Aorta (tissue), 5 donors: ENCODE results near the gene ZSCAN26. TPM values are rescaled to one million over a fixed set of nuclear protein-coding genes. Genes with fewer than 3 reads are reported as not detected.

Experiments
- ATAC-seq: fragments of 200-7000 bp; cut with Tn5 transposase; one replicate; pipeline ENCODE4 v1.9.1; 2022; ENCODE audit warnings: moderate library complexity; ENCODE audit not compliant: low FRiP score
- DNase-seq, 2 donors: peaks; one replicate each; pipeline ENCODE4 v3.0.0-alpha.2; 2020
- H3K27ac ChIP-seq, 2 donors: one replicate each; pipeline ENCODE4 v1.5.1; 2013; ENCODE audit warnings: low read length in 2 of 2, mild to moderate bottlenecking in 2 of 2, moderate library complexity in 2 of 2, control low read depth in 1 of 2, inconsistent platforms in 1 of 2, low read depth in 1 of 2
- H3K27me3 ChIP-seq, 2 donors: one replicate each; pipeline ENCODE4 v1.6.1; 2013; ENCODE audit warnings: control low read depth in 1 of 2, low read length in 1 of 2, mild to moderate bottlenecking in 1 of 2, moderate library complexity in 1 of 2; ENCODE audit not compliant: insufficient read depth in 2 of 2, control insufficient read depth in 1 of 2
- H3K36me3 ChIP-seq, 2 donors: one replicate each; pipeline ENCODE4 v1.6.1; 2013; ENCODE audit warnings: control low read depth in 1 of 2, low read length in 1 of 2, mild to moderate bottlenecking in 1 of 2; ENCODE audit not compliant: insufficient read depth in 2 of 2, control insufficient read depth in 1 of 2
- H3K4me1 ChIP-seq, 2 donors: one replicate each; pipeline ENCODE4 v1.6.1; 2013; ENCODE audit warnings: low read length in 2 of 2, control low read depth in 1 of 2, mild to moderate bottlenecking in 1 of 2, moderate library complexity in 1 of 2; ENCODE audit not compliant: insufficient read depth in 2 of 2, control insufficient read depth in 1 of 2
- H3K4me3 ChIP-seq, 2 donors: one replicate each; pipeline ENCODE4 v1.5.1; 2013; ENCODE audit warnings: low read length in 2 of 2, control low read depth in 1 of 2, mild to moderate bottlenecking in 1 of 2
- H3K9me3 ChIP-seq: one replicate; pipeline ENCODE4 v1.6.1; 2013; ENCODE audit warnings: mild to moderate bottlenecking, low read length; ENCODE audit not compliant: control insufficient read depth
- WGBS, 2 donors: extraction: QIAGEN DNeasy Blood & Tissue Kit; methylation state at CpG; one replicate each; pipeline ENCODE4 v1.1.7; 2013; 5-methylcytosine and 5-hydroxymethylcytosine counted together
- intact Hi-C, 2 donors: fragments of 100-400 bp; cut with DNase I; formaldehyde crosslinking; loops; one replicate each; pipeline versions ENCODE4 v1.14.2 to v1.15.0; 2022
- polyA plus RNA-seq, 2 donors: library from polyadenylated mRNA; stranded (reverse); fragments of 200-250 nt; gene quantifications; one replicate each; pipeline ENCODE4 v1.2.3, GENCODE V29; 2013
- total RNA-seq, 2 donors: library from RNA; stranded (reverse); fragmentation: NEBNext Ultra II Directional; extraction: Animal tissue kit (Norgen Biotek cat#: 25700); gene quantifications; one replicate each; pipeline ENCODE4 v1.2.1, GENCODE V29; 2021
- donor health status: healthy with polysubstance abuse.
- donor health status: Bipolar disorder and iron deficiency.
- donor health status: DM: no; HTN: no; CAD: no.
- donor health status: DM: no; HTN: no; CAD: no.
- donor health status: DM: yes; HTN: yes; CAD: no.

Gene ZSCAN26
- total and polyA plus RNA-seq, 4 donors = 15.7 to 22.8 (median 16.0) TPM

DNA sequence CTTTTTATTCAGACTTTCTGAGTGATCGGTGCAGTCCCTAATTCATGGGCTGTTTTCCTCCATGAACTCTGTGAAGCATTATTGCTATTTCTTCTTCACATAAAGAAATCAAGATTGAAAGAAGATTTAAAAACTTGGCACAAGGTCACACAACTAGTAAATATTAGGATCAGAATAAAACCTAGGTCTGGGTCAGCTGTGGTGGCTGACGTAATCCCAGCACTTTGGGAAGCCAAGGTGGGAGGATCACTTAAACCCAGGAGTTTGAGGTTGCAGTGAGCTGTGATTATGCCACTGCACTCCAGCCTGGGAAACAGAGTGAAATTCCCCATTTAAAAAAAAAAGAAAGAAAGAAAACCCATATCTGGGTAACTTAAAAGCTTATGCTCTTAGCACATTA is 40.5 kb upstream of the ZSCAN26 start:
- DNase-seq = no peak
- no peak overlapping the region for H3K4me3 ChIP-seq
- peaks cover 0 to 5% of the 10 kb centered on the region in 2 donors for H3K36me3 ChIP-seq
- ATAC-seq = no peak
- peaks cover 2 to 3% of the 10 kb centered on the region in 2 donors for H3K4me1 ChIP-seq
- H3K27ac ChIP-seq = no peak overlapping the region
- H3K27me3 ChIP-seq = no peaks in the 10 kb centered on the region
- 86 to 91% methylated on average over 2 of the region's 2 CpGs for WGBS, 2 donors
- intact Hi-C loops = loop anchor here (5.0 to 10.0 kb wide), 3 partner anchors 41 to 142 kb away; partner anchors contain the start of genes ZNF165 (in 1 of the 2) and ZSCAN26 (in 1 of the 2)
- no peaks in the 10 kb centered on the region for H3K9me3 ChIP-seq

DNA sequence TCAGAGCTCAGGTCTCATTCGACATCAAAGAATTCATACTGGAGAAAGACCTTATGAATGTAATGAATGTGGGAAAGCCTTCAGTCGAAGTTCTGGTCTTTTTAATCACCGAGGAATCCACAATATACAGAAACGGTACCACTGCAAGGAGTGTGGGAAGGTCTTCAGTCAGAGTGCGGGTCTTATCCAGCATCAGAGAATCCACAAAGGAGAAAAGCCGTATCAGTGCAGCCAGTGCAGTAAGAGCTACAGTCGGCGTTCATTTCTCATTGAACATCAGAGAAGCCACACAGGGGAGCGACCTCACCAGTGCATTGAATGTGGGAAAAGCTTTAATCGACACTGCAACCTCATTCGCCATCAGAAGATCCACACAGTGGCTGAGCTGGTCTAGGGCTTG is 34.2 kb upstream of the ZSCAN26 start:
- H3K27ac ChIP-seq = no peak overlapping the region
- 96 to 97% methylated on average over 11 of the region's 11 CpGs for WGBS, 2 donors
- no peaks in the 10 kb centered on the region for H3K4me1 ChIP-seq
- no peak overlapping the region for H3K4me3 ChIP-seq
- intact Hi-C loops = no loop called here
- ATAC-seq (no peak), DNase-seq (no peak)
- H3K9me3 ChIP-seq = no peaks in the 10 kb centered on the region
- no peaks in the 10 kb centered on the region for H3K27me3 ChIP-seq
- peaks cover 0 to 5% of the 10 kb centered on the region in 2 donors for H3K36me3 ChIP-seq

DNA sequence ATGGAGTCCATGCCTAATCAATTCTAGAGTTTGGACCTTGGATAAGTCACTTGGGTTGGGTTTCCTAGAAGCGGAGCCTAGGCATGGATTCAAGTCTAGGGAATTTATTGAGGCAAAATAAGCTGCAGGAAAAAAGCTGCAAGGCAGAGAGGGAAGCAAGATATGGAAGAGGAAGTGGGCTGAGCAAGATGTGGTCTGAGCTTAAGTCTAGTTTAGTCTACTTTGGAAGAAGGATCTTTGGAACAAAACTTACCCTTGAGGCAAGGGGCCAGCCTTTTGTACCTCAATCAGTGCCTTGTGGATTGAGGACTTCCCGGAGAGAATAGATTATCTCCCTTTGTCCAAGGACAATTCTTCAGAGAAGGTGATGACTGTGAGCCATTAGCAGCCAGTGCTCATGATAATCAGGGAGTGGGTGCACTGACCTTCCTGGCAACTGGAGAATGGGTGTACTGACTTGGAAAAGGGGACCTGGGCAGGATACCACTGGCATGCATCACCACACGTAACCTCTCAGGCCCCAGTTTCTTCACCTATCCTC is 31.0 kb upstream of the ZSCAN26 start:
- DNase-seq = no peak
- H3K27ac ChIP-seq = no peak overlapping the region
- H3K4me3 ChIP-seq = no peak overlapping the region
- no peak for ATAC-seq
- intact Hi-C loops = no loop called here
- H3K36me3 ChIP-seq = peaks cover 0 to 3% of the 10 kb centered on the region in 2 donors
- 89 to 91% methylated on average over 3 of the region's 3 CpGs for WGBS, 2 donors
- no peaks in the 10 kb centered on the region for H3K27me3 ChIP-seq
- no peaks in the 10 kb centered on the region for H3K4me1 ChIP-seq
- H3K9me3 ChIP-seq = peaks cover 2% of the 10 kb centered on the region

DNA sequence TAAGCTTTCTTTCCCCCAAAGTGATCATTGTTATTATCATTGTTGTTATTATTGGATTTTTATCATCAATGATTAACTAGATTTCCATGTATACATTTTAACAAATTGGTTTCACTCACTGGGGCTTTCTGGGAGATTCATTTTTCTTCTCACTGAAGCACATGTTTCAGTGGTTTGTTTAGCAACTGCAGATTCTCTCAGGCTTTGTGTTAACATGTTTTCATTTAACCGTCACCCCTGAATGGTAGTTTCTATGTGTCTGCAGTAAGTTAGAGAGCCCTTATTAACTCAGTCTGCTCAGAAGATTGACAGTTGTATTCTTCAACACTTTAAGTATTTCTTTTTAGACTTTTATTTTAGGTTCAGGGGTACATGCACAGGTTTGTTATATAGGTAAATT is 27.3 kb upstream of the ZSCAN26 start:
- Histone ChIP-seq H3K4me1 (no peaks in the 10 kb centered on the region), H3K36me3 (no peaks in the 10 kb centered on the region), H3K4me3 (no peak overlapping the region), H3K9me3 (peaks cover 2% of the 10 kb centered on the region), H3K27ac (no peak overlapping the region), H3K27me3 (no peaks in the 10 kb centered on the region)
- 73 to 84% methylated on average over 1 of the region's 1 CpG for WGBS, 2 donors
- intact Hi-C loops = no loop called here
- no peak for ATAC-seq
- DNase-seq = no peak

DNA sequence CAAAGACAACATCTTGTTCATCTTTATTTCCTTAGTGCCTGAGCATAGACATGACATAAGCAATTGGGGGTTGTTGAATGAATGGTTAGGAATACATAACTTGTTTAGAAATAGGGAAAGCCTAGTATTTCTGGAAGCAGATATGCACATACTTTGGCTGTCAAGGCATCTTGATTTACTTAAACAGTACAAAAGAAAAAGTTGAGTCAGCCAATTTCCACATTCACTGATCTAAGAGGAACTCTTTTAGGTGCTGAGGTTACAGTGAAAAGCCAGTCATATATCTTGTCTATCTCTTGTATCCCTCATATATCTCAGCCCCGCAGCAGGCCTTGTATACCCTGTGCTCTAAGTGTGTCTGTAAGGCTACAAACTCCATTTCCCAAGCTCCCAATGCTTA is 26.5 kb upstream of the ZSCAN26 start:
- H3K27ac ChIP-seq = no peak overlapping the region
- peaks cover 0 to 2% of the 10 kb centered on the region in 2 donors for H3K36me3 ChIP-seq
- H3K9me3 ChIP-seq = peaks cover 2% of the 10 kb centered on the region
- intact Hi-C loops = no loop called here
- ATAC-seq (no peak), DNase-seq (no peak)
- 91 to 95% methylated on average over 1 of the region's 1 CpG for whole genome bisulfite sequencing, 2 donors
- no peaks in the 10 kb centered on the region for H3K4me1 ChIP-seq
- no peaks in the 10 kb centered on the region for H3K27me3 ChIP-seq
- H3K4me3 ChIP-seq = no peak overlapping the region

DNA sequence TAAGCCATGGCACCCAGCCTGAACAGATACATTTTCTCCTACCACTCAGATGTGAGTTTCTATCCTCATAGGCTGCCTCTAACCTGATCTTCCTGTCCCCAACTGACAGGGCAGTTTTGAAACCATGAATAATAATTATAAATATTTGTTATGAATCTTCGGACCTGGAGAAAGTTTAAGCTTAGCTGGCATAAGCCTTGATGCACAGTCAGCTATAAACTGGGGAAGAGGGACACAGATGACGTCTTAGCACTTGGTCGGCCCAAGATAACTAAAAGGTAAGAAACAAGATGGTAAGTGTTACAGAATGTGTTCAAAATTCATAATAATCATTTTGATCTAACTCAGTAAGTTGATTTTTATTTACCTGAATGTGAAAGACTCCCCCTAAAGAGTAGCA is 23.0 kb upstream of the ZSCAN26 start:
- intact Hi-C loops = no loop called here
- WGBS, 2 donors = 94% methylated on average over 3 of the region's 3 CpGs
- no peaks in the 10 kb centered on the region for H3K27me3 ChIP-seq
- peaks cover 2 to 6% of the 10 kb centered on the region in 2 donors for H3K36me3 ChIP-seq
- H3K9me3 ChIP-seq = no peaks in the 10 kb centered on the region
- no peak overlapping the region for H3K27ac ChIP-seq
- ATAC-seq (no peak), DNase-seq (no peak)
- H3K4me3 ChIP-seq = no peak overlapping the region
- no peaks in the 10 kb centered on the region for H3K4me1 ChIP-seq

DNA sequence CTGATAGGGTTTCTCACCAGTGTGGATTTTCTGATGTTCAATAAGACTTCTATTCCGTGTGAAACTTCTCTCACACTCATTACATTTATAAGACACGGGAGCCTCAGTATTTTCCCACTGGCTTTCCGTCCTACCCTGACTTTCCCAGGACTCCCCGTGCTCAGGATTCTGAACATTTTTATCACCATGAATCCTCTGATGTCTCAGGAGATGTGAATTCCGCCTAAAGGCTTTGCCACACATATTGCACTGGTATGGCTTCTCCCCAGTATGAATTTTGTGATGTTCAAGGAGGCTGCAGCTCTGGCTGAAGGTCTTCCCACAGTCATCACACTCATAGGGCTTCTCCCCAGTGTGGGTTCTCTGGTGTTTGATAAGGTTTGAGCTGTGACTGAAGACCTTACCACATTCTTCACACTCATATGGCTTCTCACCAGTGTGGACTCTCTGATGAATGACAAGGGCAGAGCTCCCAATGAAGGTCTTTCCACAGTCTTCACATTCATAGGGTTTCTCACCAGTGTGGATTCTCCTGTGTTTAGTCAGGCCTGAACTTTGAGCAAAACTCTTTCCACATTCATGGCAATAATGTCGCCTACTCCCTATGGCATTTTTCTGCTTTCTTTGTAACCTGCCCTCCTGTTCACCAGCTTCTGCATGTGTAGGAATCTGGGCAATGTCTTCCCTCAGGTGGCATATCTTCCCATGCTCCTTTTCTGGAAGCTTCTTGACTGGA is 21.6 kb upstream of the ZSCAN26 start:
- Histone ChIP-seq H3K36me3 (peaks cover 2 to 6% of the 10 kb centered on the region in 2 donors), H3K4me1 (no peaks in the 10 kb centered on the region), H3K27me3 (no peaks in the 10 kb centered on the region), H3K27ac (no peak overlapping the region), H3K9me3 (no peaks in the 10 kb centered on the region), H3K4me3 (no peak overlapping the region)
- ATAC-seq = no peak
- 87 to 94% methylated on average over 6 of the region's 6 CpGs for WGBS, 2 donors
- no peak for DNase-seq
- intact Hi-C loops = no loop called here

DNA sequence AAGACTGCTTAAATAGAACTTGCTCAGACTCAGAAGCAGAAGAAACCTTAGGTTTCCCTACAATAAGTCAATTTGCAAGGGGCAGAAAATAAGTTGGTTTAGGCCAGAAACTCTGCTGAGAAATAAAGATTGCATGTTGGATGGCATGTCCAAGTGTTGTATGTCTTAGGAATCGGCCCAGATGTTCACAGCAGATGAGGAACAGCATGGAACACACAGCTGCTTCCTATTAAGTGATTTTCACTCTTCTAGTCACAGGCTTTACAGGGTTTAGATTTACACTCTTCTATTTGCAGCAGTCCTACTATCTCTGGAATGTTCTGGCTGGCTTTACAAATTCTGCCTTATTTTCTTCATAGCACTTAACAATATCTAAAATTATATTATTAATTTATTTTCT is 18.0 kb upstream of the ZSCAN26 start:
- peaks cover 2 to 6% of the 10 kb centered on the region in 2 donors for H3K36me3 ChIP-seq
- no peaks in the 10 kb centered on the region for H3K9me3 ChIP-seq
- H3K27ac ChIP-seq = no peak overlapping the region
- intact Hi-C loops = no loop called here
- H3K4me3 ChIP-seq = no peak overlapping the region
- H3K4me1 ChIP-seq = no peaks in the 10 kb centered on the region
- no peaks in the 10 kb centered on the region for H3K27me3 ChIP-seq
- DNase-seq (no peak), ATAC-seq (no peak)
- 67 to 84% methylated on average over 1 of the region's 1 CpG for WGBS, 2 donors

DNA sequence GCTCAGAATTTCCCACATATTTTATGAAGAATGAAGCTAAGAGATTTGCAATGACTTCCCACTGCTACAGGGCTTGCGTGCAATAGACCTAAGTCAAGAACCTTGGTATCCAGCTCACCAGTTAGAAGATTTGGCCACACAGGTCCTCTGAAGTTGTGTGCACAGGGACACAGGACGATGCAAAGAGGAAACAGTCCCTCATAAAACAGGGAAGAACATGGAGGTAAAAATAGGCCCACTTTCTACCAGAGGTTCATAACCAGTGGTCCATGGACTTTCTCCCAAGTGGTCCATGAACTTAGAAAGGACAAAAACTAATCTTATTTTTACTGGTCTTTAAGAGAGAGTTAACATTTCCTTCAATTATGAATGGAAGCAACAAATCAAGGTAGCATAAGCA is 16.2 kb upstream of the ZSCAN26 start:
- H3K9me3 ChIP-seq = no peaks in the 10 kb centered on the region
- H3K27me3 ChIP-seq = no peaks in the 10 kb centered on the region
- WGBS, 2 donors = 71 to 79% methylated on average over 2 of the region's 2 CpGs
- H3K36me3 ChIP-seq = peaks cover 2% of the 10 kb centered on the region in 2 donors
- peak overlapping the region in 1 of 2 donors; percentile 16 for H3K4me3 ChIP-seq
- ATAC-seq = no peak
- H3K27ac ChIP-seq = no peak overlapping the region
- no peak for DNase-seq
- intact Hi-C loops = loop anchor here (5.0 to 10.0 kb wide), 4 partner anchors 33 to 116 kb away; partner anchors contain the start of gene ZKSCAN8 (in 1 of the 2)
- H3K4me1 ChIP-seq = no peaks in the 10 kb centered on the region
